ENCODE data around the gene CHRNE. TPM values are rescaled to one million over a fixed set of nuclear protein-coding genes. Genes with fewer than 3 reads are reported as not detected.
A peak's percentile ranks its signal among the peaks of the same experiment; 100 is the strongest.

CHRNE gene
- total and polyA plus RNA-seq, 12 donors: 0.19 to 1.6 (median 0.53) TPM

DNA sequence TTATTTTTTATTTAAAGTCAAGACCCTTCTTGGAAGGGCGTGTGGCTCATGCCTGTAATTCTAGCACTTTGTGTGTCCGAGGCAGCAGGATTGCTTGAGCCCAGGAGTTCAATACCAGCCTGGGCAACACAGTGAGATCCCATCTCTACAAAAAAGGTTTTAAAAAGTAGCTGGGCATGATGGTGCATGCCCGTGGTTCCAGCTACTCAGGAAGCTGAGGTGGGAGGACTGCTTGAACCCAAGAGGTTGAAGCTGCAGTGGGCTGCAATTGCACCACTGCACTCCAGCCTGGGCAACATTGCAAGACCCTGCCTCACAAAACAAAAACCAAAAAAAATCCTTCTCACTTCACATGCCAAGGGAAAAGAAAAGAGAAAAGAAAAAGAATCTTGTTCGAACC lies 40.2 kb downstream of the CHRNE start:
- no peaks in the 10 kb centered on the region for H3K9me3 ChIP-seq
- no peaks in the 10 kb centered on the region for H3K27me3 ChIP-seq
- no peak overlapping the region for H3K4me3 ChIP-seq
- TF ChIP-seq CTCF (IDR thresholded peaks at IDR 0.05): no peak
- no peak for ATAC-seq
- H3K36me3 ChIP-seq: peaks cover 0 to 17% (median 0%) of the 10 kb centered on the region in 9 donors
- DNase-seq: no peak
- WGBS, 2 donors: 94 to 96% methylated on average over 4 of the region's 4 CpGs
- peaks cover 8 to 45% (median 32%) of the 10 kb centered on the region in 9 donors for H3K4me1 ChIP-seq
- H3K27ac ChIP-seq: no peak overlapping the region
- intact Hi-C loops (cut with DNase I): no loop called here

GRCh38 chr17:4861052-4861451 lies 41.8 kb downstream of the CHRNE start:
- DNase-seq: no peak
- H3K9me3 ChIP-seq: no peaks in the 10 kb centered on the region
- peaks cover 0 to 17% (median 0%) of the 10 kb centered on the region in 9 donors for H3K36me3 ChIP-seq
- H3K27me3 ChIP-seq: no peaks in the 10 kb centered on the region
- 95 to 96% methylated on average over 16 of the region's 16 CpGs for WGBS, 2 donors
- TF ChIP-seq CTCF (IDR thresholded peaks at IDR 0.05): no peak
- H3K27ac ChIP-seq: peak overlapping the region in 8 of 10 donors; percentile 29 to 88 (median 66)
- no peak for ATAC-seq
- intact Hi-C loops (cut with DNase I): no loop called here
- peaks cover 8 to 62% (median 40%) of the 10 kb centered on the region in 9 donors for H3K4me1 ChIP-seq
- no peak overlapping the region for H3K4me3 ChIP-seq

DNA sequence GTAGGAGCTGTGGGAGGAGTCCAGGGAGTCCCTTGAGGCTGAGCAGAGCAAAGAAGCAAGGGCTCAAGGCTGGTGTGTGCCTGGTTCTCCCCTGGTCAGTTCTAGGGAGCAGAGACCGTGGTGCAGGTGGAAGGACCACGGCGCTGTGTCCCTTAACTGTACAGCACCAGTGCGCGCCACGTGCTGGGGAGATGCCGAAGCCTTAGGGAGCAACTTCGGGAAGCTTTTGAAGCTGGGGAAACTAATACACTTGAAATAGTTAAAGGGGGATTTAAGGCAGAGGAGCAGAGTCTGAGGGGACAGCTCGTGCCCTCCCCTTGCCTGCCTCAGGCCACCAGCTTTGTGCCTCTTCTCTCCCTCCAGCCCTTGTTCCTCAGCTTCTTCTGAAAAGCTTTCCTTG lies 42.2 kb downstream of the CHRNE start:
- no peak for ATAC-seq
- peaks cover 8 to 66% (median 43%) of the 10 kb centered on the region in 9 donors for H3K4me1 ChIP-seq

GRCh38 chr17:4859816-4860625 lies 42.9 kb downstream of the CHRNE start:
- intact Hi-C loops (cut with DNase I): no loop called here
- Histone ChIP-seq H3K27ac (peak overlapping the region in 9 of 10 donors; percentile 17 to 88 (median 53)), H3K9me3 (no peaks in the 10 kb centered on the region), H3K36me3 (peaks cover 0 to 13% (median 0%) of the 10 kb centered on the region in 9 donors), H3K4me3 (peak overlapping the region in 1 of 10 donors; percentile 15), H3K27me3 (no peaks in the 10 kb centered on the region), H3K4me1 (peaks cover 8 to 66% (median 43%) of the 10 kb centered on the region in 9 donors)
- ATAC-seq (no peak), DNase-seq (no peak)
- TF ChIP-seq CTCF (IDR thresholded peaks at IDR 0.05): no peak
- WGBS, 2 donors: 74 to 76% methylated on average over 32 of the region's 32 CpGs

More for the DNA sequence above, 42.2 kb downstream of the CHRNE start:
- Histone ChIP-seq H3K27ac (peak overlapping the region in 9 of 10 donors; percentile 17 to 88 (median 53)), H3K4me3 (no peak overlapping the region), H3K9me3 (no peaks in the 10 kb centered on the region), H3K27me3 (no peaks in the 10 kb centered on the region), H3K36me3 (peaks cover 0 to 14% (median 0%) of the 10 kb centered on the region in 9 donors)
- WGBS, 2 donors: 83 to 89% methylated on average over 9 of the region's 9 CpGs
- intact Hi-C loops (cut with DNase I): no loop called here
- DNase-seq: no peak
- TF ChIP-seq CTCF (IDR thresholded peaks at IDR 0.05): no peak

All from heart right ventricle (tissue), 16 donors.